ENCODE measurements around the gene TBC1D14.

Gene TBC1D14

DNA sequence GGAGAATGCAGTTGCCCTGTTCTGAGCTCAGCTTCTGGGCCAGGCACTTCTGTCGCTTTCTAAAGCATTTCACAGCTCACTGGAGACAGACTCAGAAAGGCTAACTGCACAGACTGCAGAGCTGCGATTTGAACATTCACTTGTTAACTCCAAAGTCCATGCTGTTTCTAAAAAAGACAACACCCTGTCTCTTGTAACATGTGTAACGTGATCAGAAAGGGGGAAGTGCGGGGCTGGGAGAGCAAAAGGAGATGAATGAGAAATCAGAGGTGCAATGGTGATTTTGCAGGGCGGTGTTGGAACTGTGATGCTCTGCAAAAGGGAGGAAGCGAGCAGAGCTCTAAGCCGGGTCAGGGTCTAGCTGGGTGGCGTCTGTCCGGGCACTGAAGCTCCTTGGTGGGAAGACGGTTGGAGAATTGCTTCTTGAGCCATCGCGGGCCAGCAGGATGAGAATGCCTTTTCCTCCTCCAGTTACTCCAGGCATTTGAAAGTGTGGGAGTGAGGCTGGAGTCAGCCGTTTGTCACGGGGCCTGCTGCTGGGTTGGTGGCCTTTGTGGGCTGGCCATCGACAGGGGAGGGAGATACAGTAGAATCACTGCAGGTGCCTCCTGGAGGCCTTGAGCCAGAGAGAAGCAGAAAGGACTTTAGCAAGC lies 20.3 kb downstream of the TBC1D14 start:
- DNase-seq (ENCODE audit: low read depth), result no peak

- DNase-seq (ENCODE audit: low read depth), result no peak
Measured at GRCh38 chr4:6932475-6932874, 22.8 kb downstream of the TBC1D14 start.

DNA sequence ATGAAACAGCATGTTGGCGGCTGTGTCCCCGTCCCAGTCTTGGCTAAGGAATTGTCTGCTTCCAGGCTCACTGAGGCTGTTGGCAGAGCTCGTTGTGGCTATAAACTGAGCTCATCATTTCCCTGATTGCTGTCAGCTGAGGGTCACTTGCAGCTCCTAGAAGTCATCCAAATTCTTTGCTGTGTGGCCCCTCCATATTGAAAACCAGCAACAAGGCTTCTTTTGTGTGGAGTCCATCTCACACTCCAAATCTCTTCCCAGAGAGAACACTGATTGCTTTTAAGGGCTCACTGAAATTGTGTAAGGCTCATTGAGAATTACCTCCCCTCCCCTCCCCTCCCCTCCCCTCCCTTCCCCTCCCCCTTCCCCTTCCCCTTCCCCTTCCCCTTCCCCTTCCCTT lies 23.3 kb downstream of the TBC1D14 start:
- DNase-seq (ENCODE audit: low read depth), result no peak

DNA sequence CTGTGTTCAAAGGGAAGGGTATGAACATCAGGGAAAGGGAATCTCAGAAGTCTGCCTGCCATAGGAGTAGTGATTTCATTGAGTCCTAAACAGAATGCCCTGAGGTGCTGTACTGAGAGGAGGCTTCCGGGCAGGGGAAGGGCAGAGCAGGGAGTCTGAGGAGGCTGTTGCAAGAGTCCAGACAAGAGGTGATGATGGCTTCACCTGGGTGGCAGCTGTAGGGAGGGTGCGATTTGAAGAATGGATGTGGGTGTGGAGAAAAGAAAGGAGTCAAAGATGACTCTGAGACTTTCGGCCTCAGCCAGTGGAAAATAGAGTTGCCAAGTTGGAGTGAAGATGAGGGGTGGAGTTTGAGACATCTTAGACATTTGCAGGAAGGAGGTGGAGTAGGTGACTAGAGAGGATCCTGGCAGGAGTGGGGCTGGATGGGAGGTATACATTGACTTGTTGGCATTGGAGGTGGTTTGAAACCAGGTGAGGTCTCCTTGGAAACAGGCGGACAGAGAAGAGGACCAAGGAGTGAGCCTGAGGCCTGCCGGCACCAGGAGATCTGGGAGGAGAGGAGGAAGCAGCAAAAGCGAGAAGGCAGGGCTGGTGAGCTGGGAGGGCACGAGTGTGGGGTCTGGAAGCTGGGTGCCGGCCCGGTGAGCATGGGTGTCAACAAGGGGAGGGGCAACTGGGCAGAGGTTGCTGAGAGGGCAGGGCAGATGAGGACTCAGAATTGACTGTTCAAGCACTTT lies 24.2 kb downstream of the TBC1D14 start:
- DNase-seq (ENCODE audit: low read depth), result no peak

DNA sequence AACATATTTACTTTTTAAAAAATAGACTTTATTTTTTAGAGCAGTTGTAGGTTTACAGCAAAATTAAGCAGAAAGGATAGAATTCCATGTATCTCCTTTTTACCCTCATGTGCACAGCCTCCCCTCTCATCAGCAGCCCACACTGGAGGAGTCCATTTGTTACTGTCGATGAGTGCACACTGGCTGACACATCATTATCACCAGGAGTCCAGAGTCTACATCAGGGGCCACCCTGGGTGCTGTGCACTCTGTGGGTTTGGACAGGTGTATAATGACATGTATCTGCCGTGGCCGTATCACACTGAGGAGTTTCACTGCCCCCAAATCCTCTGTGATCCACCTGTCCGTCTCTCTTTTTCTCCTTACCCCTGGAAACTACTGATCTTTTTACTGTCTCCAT lies 26.3 kb downstream of the TBC1D14 start:
- DNase-seq (ENCODE audit: low read depth), result no peak

- DNase-seq (ENCODE audit: low read depth), result no peak
Measured at GRCh38 chr4:6937201-6937600, 27.6 kb downstream of the TBC1D14 start.

DNA sequence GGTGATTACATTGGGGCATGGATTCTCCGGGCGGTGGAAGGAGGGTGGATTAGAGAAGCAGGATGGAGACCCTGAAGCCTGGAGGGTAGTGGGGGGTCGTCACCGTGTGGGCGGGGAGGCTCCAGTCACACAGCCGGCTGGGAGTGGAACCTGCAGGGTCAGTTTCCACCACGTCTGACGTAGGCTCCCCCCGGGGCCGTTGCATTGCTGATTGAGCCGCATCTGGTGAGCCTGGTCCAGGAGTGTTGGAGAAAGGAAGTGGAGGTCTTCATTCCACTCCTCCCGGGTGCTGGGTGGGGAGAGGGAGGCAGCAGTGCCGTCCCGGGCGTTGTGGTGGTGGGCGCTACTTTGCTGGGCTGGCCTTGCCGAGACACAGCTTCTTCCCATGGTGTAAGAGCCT lies 28.1 kb downstream of the TBC1D14 start:
- DNase-seq (ENCODE audit: low read depth), result no peak

- no peak for DNase-seq (ENCODE audit: low read depth)
Measured at GRCh38 chr4:6938237-6938636, 28.6 kb downstream of the TBC1D14 start.

- no peak for DNase-seq (ENCODE audit: low read depth)
Measured at GRCh38 chr4:6938647-6939271, 29.1 kb downstream of the TBC1D14 start.

DNA sequence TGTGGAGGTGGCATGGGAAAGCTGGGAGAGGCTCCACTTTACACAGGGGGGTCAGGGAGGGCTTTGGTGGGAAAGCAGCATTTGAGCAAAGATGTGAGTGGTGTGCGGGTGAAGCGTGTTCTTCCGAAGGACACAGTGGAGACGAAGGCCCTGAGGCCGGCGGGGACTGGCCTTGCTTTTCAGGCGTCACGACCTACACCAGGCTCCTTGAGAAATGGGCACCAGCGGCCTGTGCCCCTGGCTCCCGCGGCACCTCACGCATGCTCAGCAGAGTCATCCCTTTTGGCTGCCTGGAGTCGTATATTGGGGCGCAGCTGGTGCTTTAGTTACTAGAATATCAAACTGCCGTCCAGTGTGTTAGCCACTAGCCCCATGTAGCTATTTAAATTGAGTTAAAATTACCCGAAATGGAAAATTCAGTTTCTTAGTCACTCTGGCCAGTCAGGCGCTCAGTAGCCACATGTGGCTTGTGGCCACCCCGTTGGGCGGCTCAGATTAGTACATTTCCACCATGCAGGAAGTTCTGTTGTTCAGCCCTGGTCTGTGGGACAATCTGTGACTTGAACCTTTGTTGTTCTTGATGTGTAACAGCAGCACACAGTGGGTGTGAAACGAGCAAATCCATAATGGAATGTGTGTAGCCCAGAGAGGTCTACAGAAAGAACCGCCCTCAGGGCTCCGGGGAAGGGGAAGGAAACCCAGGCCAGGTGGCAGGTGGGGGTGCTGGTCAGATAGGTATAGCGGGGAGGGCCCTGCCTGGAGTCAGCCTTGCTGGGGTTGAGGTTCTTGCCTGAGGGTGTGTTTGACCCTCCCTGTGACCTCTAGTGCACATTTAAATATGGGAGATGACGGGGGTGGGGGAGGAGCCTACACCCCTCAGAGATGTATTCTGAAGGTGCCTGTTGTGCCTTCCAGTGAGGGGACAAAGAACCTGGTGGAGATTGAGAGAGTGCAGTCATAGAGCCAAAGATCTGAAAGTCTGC lies 30.4 kb downstream of the TBC1D14 start:
- no peak for DNase-seq (ENCODE audit: low read depth)

DNA sequence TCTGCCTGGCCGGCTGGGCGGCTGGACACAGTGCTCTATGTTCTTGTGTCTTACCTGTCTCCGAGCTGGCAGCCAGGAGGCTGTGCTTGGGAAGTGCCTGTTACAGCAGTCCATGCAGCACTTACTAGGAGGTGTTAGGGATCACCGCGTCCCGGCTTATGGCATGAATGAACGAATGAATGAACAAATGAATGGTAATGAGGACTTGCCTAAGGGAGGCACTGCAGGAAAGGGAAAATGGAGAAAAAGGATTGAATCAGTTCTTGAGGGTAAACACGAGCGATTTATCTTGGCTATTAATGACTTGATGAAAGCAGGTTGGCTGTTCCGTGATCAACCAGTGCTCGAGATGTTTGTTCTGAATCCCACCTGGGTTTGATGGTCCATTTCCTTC lies 31.1 kb downstream of the TBC1D14 start:
- DNase-seq (ENCODE audit: low read depth), result no peak

DNA sequence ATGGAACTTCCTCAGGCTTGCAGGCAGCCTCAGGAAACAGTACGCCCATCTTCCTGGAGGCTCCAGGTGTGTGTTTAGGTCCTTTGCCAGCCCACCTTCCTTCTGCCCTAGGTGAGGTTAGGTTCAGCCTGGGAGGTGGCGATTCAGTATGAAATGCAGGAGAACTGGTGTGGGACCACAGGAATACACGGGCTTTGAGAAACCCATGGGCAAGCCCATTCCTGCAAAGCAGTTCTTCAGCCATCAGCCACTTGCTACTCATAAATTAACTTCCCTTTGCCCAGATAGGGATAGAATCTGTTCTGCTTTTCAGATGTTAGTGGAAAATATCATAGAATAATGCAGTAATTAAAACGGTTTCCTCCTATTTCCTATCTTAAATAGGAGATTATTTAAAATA lies 32.2 kb downstream of the TBC1D14 start:
- DNase-seq (ENCODE audit: low read depth), result no peak

DNA sequence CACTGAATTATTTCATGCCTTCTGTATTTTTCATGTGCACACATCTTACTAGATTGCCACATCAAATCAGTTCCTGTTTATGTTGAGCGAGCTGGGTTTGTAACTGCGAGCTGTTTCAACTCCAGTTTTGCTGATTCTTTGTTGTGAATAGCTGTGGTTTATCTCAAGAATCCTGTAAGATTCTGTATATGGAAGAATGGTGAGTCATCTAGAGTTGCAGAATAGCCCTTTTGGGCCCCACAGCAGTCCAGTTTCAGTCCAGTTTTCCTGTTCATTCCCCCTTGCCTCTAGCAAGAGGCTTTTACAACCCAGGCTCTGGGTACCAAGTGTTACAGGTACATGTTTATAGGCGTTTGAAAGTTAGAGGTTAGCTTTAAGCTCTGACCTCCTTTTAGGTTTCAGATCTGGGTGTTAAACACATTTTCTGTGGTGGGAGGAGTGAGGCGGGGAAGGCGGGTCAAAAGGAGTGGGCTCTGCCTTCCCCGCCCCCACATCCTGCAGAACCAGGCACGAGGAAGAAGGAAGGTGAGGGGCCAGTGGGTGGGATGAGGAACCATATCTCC lies 32.7 kb downstream of the TBC1D14 start:
- no peak for DNase-seq (ENCODE audit: low read depth)

DNA sequence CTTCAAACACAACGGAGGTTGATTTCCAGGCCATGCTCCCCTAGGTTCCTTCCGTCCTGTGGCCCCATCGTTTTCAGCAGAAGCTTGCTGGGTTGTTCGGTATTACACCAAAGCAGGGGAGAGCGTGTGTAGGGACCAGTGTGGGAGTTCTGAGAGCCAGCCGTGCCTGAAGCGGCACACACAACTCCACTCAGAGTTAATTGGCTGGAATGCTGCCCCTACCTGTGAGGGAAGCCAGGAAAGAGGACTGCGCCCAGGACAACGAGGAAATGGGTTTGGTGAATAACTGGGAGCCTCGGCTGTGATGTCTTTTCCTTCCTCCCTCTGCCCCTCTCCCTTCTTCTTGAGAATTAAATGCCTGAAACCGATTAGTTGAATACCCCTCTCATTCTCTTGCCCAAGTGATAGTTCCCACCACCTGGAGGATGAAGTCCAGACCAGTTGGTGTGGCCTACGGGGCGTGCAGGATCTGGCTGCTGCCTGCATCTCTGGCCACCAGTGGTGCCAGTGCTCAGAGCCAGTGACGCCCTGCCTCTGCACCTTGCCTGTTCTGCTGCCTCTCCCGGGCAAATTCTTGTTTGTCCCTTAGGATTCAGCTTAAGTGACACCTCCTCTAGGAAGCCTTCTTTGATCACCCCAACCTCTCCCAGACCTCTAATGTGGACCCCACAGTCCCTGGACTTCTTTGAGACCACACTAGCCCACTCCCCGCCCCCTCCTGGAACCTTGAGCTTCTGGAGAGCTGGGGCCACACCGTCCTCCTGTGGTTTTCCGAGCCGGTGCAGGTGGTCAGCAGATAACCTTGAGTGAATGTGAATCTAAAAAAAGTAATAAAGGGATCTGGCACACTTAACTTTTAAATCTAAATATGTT lies 33.6 kb downstream of the TBC1D14 start:
- DNase-seq (ENCODE audit: low read depth), result no peak

DNA sequence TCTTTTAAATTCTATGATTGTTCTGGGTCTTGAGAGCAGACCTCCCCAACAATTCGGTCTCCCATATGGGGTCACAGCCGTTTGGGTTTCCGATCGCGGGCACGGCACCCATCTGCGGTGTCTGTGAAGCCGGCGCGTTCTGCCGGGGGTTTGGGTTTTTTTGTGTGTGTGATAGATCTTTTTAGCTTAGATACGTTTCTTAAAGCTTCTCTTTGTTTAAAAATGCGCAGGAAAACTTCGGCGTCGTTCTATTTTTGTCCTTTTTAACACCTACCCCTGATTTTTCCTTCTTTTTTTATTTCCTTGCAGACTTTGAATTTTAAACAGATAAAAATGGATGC lies 34.2 kb downstream of the TBC1D14 start:
- DNase-seq (ENCODE audit: low read depth), result no peak

DNA sequence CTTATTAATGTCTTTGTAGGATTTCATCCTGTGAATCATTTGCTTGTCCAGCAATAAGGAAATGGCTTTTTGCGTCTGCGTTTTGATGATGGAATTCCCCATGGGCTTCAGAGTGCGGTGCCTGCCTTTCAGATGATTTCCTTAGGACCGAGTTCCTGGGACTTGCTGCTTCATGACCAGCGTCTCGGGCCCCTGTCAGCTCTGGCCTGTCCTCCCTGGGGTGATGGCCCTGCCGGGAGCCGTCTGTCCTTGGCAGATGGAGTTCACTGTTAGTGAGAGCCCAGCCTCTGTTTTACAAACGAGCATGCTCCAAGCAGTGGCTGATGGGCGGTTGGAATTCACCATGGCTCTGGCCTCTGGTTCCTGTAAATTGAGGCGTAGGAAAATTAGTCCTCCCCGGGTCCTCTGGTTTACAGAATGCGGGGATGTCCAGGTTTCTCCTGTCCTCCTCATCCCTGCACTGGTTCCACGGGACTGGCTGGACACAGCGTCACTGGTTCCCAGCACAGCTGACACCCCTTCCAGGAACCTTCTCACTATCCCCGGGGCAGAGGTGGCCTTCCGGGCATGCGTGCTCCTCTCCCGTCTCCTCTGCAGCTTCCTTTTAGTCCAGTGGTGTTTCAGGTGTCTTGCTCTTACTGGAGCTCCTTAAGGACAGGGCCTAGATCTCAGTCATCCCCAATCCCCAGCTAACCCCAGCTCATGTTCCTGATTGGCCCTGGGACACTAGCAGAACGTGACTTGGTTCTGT lies 34.9 kb downstream of the TBC1D14 start:
- no peak for DNase-seq (ENCODE audit: low read depth)

DNA sequence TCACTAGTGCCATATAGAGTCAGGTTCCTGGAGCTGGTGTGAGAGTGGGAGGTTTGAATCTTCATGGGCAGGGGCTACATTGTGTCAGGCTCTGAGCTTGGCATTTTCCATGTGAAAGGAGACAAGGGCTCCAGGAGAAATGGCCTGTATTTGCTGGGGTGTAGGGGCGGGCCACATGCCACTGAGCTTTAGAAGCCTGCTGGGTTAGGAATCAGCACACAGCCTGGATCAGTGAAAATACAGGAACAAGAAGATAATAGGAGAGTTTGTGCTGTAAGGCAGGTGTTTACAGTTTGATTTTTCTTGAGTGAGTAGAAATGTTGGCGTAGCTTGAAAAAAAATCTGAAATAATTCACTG lies 35.4 kb downstream of the TBC1D14 start:
- DNase-seq (ENCODE audit: low read depth), result no peak

DNA sequence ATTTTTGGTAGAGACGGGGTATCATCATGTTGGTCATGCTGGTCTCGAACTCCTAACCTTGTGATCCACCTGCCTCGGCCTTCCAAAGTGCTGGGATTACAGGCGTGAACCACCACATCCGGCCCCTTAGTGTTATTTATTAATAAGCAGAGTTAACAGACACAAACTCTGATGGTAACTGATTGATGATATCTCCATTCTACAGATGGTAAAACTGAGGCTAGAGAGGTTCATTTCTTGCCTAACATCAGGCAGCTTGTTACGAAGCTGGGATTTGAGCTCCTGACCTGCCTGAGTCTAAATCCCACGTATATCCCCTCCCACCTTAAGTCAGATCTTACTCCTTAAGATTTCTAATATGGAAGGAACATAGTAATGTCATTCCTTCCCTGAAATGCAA lies 36.9 kb downstream of the TBC1D14 start:
- no peak for DNase-seq (ENCODE audit: low read depth)

GRCh38 chr4:6948134-6948460 lies 38.5 kb downstream of the TBC1D14 start:
- DNase-seq (ENCODE audit: low read depth), result no peak

DNA sequence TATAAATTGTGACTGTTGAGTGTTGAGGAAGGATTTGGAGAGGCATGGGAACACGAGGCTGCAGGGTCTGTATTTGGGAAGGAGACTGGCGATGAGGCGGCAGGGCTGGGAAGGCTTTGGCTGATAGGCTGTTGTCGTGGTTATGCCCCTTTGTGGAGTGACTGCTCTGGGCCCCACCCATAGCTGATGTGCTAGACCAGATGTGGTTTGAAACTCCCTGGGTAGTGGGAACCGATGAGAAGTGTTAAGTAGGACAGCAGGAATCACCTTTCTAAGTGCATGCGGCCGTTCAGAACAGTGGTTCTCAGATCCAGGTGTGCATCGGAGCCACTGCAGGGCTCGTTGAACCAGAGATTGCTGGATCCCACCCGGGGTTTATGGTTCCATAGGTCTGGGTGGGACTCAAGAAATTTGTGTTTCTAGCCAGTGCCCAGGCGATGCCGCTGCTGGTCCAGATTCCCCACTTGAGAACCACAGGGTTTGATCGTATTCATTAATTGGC lies 42.3 kb downstream of the TBC1D14 start:
- no peak for DNase-seq (ENCODE audit: low read depth)
